GM23338 (cell line): Measurements from ENCODE around the gene PLA2G5. TPM values are rescaled to one million over a fixed set of nuclear protein-coding genes. Genes with fewer than 3 reads are reported as not detected.

Experiments used
- ATAC-seq: fragments of 200-7000 bp; cut with Tn5 transposase; 3 replicates; pipeline ENCODE4 v1.9.1; 2020
- DNase-seq: peaks from one replicate; pipeline ENCODE4 v3.0.0-alpha.2; 2015; ENCODE audit warnings: low spot score
- H2AFZ ChIP-seq: fragments of 200-600 bp; sonication (generic); 2 replicates; pipeline ENCODE4 v1.8.0; 2016; ENCODE audit warnings: antibody characterized with exemption, mild to moderate bottlenecking, moderate library complexity
- H3F3A ChIP-seq: fragments of 200-600 bp; sonication (generic); replicated peaks from 2 replicates; pipeline ENCODE4 v1.8.0; 2017; ENCODE audit warnings: antibody characterized with exemption, mixed run types, low read depth
- H3K27ac ChIP-seq: fragments of 200-600 bp; sonication (generic); 2 replicates; pipeline ENCODE4 v1.6.1; 2016; ENCODE audit warnings: low read depth
- H3K27me3 ChIP-seq: fragments of 200-600 bp; sonication (generic); 2 replicates; pipeline ENCODE4 v1.8.0; 2016; ENCODE audit warnings: mild to moderate bottlenecking, mixed run types, moderate library complexity; ENCODE audit not compliant: insufficient read depth
- H3K36me3 ChIP-seq: fragments of 200-600 bp; sonication (generic); 2 replicates; pipeline ENCODE4 v1.8.0; 2016; ENCODE audit warnings: mild to moderate bottlenecking; ENCODE audit not compliant: insufficient read depth
- H3K4me1 ChIP-seq: fragments of 200-600 bp; sonication (generic); 2 replicates; pipeline ENCODE4 v1.8.0; 2016; ENCODE audit warnings: mild to moderate bottlenecking, moderate library complexity; ENCODE audit not compliant: insufficient read depth
- H3K4me2 ChIP-seq: fragments of 200-600 bp; sonication (generic); 2 replicates; pipeline ENCODE4 v1.7.1; 2017; ENCODE audit warnings: mixed run types
- H3K4me3 ChIP-seq: fragments of 200-600 bp; sonication (generic); 2 replicates; pipeline ENCODE4 v1.6.1; 2016; ENCODE audit warnings: mixed run types
- H3K79me2 ChIP-seq: fragments of 200-600 bp; sonication (generic); replicated peaks from 2 replicates; pipeline ENCODE4 v1.8.0; 2017; ENCODE audit warnings: mild to moderate bottlenecking; ENCODE audit not compliant: insufficient read depth
- H3K9me2 ChIP-seq: fragments of 200-600 bp; sonication (generic); 2 replicates; pipeline ENCODE4 v1.8.0; 2017; ENCODE audit not compliant: insufficient read depth
- H4K20me1 ChIP-seq: fragments of 200-600 bp; sonication (generic); replicated peaks from 2 replicates; pipeline ENCODE4 v1.8.0; 2017; ENCODE audit warnings: mild to moderate bottlenecking; ENCODE audit not compliant: insufficient read depth
- H3K27ac Mint-ChIP-seq: 2 replicates; pipeline ENCODE4 v1.8.0; 2020; ENCODE audit warnings: inconsistent platforms, mild to moderate bottlenecking, moderate library complexity, mixed read lengths
- H3K27me3 Mint-ChIP-seq: 3 replicates; pipeline ENCODE4 v1.8.0; 2022; ENCODE audit warnings: low read depth, mild to moderate bottlenecking, moderate library complexity, mixed read lengths, inconsistent platforms; ENCODE audit not compliant: insufficient read depth, poor library complexity
- H3K36me3 Mint-ChIP-seq: 3 replicates; pipeline ENCODE4 v1.8.0; 2021; ENCODE audit warnings: low read depth, mild to moderate bottlenecking, inconsistent platforms, moderate library complexity, mixed read lengths
- H3K4me1 Mint-ChIP-seq: 3 replicates; pipeline ENCODE4 v1.8.0; 2020; ENCODE audit warnings: mild to moderate bottlenecking, inconsistent platforms, mixed read lengths
- H3K4me3 Mint-ChIP-seq: 3 replicates; pipeline ENCODE4 v1.8.0; 2021; ENCODE audit warnings: moderate library complexity, mild to moderate bottlenecking, inconsistent platforms, mixed read lengths
- H3K9me3 Mint-ChIP-seq: 3 replicates; pipeline ENCODE4 v1.8.0; 2020; ENCODE audit warnings: moderate library complexity, mild to moderate bottlenecking, inconsistent platforms, mixed read lengths
- EZH2 ChIP-seq: fragments of 200-600 bp; sonication (generic); IDR thresholded peaks from one replicate; pipeline ENCODE4 v1.8.0; 2017; ENCODE audit warnings: antibody characterized with exemption, mild to moderate bottlenecking, low read depth; ENCODE audit not compliant: unreplicated experiment
- JUNB ChIP-seq: IDR thresholded peaks from one replicate; pipeline ENCODE4 v1.6.1; 2016; ENCODE audit warnings: antibody characterized with exemption; ENCODE audit not compliant: unreplicated experiment
- polyA plus RNA-seq: library from polyadenylated mRNA; unstranded; fragments of >200 nt; fragmentation: Nextera tagmentation; extraction: Ambion mirVana; gene quantifications from 2 replicates; pipeline ENCODE4 v1.2.1, GENCODE V29; 2016
- total RNA-seq: library from RNA; depleted of rRNA; stranded (reverse); fragments of >200 nt; shearing (Covaris generic); gene quantifications from 2 replicates; pipeline ENCODE4 v1.2.3, GENCODE V29; 2014
- TF ChIP-seq, protein P1 (sequence below): fragments of 250-450 bp; sonication (Bioruptor Pico); IDR thresholded peaks from 2 replicates; pipeline ENCODE4 v1.5.0; 2020; ENCODE audit warnings: mild to moderate bottlenecking, moderate library complexity
- TF ChIP-seq, protein P2 (sequence below): IDR thresholded peaks from one replicate; pipeline ENCODE4 v1.6.1; 2018; ENCODE audit warnings: antibody characterized with exemption; ENCODE audit not compliant: unreplicated experiment

The PLA2G5 gene
- total and polyA plus RNA-seq, 2 experiments from 2014 or later, result not detected

DNA sequence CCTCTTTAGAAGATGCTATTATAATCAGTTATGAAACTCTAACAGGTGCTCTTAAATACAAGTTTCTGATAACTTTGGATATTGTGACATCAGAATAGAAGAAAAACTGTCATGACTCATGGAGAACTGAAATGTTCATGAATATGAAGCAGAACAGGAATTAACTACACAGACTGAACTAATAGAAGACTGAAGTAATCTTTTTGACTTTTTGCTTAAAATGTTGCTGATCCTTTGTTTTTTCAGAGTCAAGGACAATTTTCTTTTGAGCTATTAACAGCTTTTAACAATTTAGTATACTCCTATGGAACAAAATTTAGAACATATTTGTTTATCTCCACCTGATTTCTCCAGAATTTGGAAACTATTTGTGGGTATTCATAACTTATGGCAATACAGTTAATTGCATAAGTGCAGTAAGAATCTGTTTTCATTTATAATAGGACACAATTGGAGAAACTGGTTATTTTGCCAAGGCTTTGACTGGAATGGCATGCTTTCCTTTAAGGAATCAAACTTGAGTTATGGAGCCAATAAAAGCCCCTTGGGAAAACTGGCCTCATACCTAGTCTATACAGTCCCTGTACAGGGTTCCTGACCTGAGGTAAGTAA lies 18.7 kb upstream of the PLA2G5 start:
- Histone ChIP-seq H2AFZ (no peak overlapping the region), H3K4me2 (no peak overlapping the region), H3K27ac (no peak overlapping the region), H4K20me1 (no peaks in the 10 kb centered on the region), H3K27me3 (no peaks in the 10 kb centered on the region), H3F3A (no peaks in the 10 kb centered on the region), H3K36me3 (peaks cover 10% of the 10 kb centered on the region), H3K4me3 (no peak overlapping the region), H3K9me2 (peaks cover 5% of the 10 kb centered on the region; the same call in 1 of the 2 replicates), H3K4me1 (no peaks in the 10 kb centered on the region), H3K79me2 (no peaks in the 10 kb centered on the region)
- Mint-ChIP-seq H3K36me3 (peaks cover 38% of the 10 kb centered on the region), H3K4me1 (no peaks in the 10 kb centered on the region), H3K27ac (no peak overlapping the region), H3K4me3 (no peak overlapping the region), H3K27me3 (peaks cover 2% of the 10 kb centered on the region), H3K9me3 (peaks cover 68% of the 10 kb centered on the region)
- DNase-seq (peak; percentile 11), ATAC-seq (no peak)
- TF ChIP-seq, protein P1, sequence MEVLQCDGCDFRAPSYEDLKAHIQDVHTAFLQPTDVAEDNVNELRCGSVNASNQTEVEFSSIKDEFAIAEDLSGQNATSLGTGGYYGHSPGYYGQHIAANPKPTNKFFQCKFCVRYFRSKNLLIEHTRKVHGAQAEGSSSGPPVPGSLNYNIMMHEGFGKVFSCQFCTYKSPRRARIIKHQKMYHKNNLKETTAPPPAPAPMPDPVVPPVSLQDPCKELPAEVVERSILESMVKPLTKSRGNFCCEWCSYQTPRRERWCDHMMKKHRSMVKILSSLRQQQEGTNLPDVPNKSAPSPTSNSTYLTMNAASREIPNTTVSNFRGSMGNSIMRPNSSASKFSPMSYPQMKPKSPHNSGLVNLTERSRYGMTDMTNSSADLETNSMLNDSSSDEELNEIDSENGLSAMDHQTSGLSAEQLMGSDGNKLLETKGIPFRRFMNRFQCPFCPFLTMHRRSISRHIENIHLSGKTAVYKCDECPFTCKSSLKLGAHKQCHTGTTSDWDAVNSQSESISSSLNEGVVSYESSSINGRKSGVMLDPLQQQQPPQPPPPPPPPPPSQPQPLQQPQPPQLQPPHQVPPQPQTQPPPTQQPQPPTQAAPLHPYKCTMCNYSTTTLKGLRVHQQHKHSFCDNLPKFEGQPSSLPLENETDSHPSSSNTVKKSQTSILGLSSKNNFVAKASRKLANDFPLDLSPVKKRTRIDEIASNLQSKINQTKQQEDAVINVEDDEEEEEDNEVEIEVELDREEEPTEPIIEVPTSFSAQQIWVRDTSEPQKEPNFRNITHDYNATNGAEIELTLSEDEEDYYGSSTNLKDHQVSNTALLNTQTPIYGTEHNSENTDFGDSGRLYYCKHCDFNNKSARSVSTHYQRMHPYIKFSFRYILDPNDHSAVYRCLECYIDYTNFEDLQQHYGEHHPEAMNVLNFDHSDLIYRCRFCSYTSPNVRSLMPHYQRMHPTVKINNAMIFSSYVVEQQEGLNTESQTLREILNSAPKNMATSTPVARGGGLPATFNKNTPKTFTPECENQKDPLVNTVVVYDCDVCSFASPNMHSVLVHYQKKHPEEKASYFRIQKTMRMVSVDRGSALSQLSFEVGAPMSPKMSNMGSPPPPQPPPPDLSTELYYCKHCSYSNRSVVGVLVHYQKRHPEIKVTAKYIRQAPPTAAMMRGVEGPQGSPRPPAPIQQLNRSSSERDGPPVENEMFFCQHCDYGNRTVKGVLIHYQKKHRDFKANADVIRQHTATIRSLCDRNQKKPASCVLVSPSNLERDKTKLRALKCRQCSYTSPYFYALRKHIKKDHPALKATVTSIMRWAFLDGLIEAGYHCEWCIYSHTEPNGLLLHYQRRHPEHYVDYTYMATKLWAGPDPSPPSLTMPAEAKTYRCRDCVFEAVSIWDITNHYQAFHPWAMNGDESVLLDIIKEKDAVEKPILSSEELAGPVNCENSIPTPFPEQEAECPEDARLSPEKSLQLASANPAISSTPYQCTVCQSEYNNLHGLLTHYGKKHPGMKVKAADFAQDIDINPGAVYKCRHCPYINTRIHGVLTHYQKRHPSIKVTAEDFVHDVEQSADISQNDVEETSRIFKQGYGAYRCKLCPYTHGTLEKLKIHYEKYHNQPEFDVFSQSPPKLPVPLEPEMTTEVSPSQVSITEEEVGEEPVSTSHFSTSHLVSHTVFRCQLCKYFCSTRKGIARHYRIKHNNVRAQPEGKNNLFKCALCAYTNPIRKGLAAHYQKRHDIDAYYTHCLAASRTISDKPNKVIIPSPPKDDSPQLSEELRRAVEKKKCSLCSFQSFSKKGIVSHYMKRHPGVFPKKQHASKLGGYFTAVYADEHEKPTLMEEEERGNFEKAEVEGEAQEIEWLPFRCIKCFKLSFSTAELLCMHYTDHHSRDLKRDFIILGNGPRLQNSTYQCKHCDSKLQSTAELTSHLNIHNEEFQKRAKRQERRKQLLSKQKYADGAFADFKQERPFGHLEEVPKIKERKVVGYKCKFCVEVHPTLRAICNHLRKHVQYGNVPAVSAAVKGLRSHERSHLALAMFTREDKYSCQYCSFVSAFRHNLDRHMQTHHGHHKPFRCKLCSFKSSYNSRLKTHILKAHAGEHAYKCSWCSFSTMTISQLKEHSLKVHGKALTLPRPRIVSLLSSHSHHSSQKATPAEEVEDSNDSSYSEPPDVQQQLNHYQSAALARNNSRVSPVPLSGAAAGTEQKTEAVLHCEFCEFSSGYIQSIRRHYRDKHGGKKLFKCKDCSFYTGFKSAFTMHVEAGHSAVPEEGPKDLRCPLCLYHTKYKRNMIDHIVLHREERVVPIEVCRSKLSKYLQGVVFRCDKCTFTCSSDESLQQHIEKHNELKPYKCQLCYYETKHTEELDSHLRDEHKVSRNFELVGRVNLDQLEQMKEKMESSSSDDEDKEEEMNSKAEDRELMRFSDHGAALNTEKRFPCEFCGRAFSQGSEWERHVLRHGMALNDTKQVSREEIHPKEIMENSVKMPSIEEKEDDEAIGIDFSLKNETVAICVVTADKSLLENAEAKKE (CRISPR knock-in tag), result no peak
- TF ChIP-seq JUNB (no peak), EZH2 (no peak)
- TF ChIP-seq, protein P2, sequence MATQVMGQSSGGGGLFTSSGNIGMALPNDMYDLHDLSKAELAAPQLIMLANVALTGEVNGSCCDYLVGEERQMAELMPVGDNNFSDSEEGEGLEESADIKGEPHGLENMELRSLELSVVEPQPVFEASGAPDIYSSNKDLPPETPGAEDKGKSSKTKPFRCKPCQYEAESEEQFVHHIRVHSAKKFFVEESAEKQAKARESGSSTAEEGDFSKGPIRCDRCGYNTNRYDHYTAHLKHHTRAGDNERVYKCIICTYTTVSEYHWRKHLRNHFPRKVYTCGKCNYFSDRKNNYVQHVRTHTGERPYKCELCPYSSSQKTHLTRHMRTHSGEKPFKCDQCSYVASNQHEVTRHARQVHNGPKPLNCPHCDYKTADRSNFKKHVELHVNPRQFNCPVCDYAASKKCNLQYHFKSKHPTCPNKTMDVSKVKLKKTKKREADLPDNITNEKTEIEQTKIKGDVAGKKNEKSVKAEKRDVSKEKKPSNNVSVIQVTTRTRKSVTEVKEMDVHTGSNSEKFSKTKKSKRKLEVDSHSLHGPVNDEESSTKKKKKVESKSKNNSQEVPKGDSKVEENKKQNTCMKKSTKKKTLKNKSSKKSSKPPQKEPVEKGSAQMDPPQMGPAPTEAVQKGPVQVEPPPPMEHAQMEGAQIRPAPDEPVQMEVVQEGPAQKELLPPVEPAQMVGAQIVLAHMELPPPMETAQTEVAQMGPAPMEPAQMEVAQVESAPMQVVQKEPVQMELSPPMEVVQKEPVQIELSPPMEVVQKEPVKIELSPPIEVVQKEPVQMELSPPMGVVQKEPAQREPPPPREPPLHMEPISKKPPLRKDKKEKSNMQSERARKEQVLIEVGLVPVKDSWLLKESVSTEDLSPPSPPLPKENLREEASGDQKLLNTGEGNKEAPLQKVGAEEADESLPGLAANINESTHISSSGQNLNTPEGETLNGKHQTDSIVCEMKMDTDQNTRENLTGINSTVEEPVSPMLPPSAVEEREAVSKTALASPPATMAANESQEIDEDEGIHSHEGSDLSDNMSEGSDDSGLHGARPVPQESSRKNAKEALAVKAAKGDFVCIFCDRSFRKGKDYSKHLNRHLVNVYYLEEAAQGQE, result no peak
